Measurements from ENCODE around the gene COL2A1. TPM values are rescaled to one million over a fixed set of nuclear protein-coding genes. Genes with fewer than 3 reads are reported as not detected.

The COL2A1 gene
- not detected in 2 replicates for total RNA-seq
- polyA plus RNA-seq = not detected in 2 replicates
- 0.04 TPM in 1 of 2 replicates, not detected in the other for polyA plus RNA-seq (2011; cell fraction: cytosol; rRNA removed)
- polyA plus RNA-seq (2011; cell fraction: nucleus; rRNA removed) = 0.03 and 0.04 TPM in 2 replicates
- polyA plus RNA-seq (2012) = not detected in 2 replicates
- 0.07 TPM in 1 of 2 replicates, not detected in the other for polyA minus RNA-seq
- polyA minus RNA-seq (2011; cell fraction: cytosol; rRNA and poly(A)+ RNA removed) = not detected
- not detected in 2 replicates for polyA minus RNA-seq (2011; cell fraction: nucleus; rRNA and poly(A)+ RNA removed)
- Bru-seq, nascent RNA = not detected
- not detected for BruChase-seq, experiment 1, labeled RNA remaining after a 6-hour chase
- not detected for BruChase-seq, experiment 2, labeled RNA remaining after a 2-hour chase
- long read RNA-seq = 0 reads

DNA sequence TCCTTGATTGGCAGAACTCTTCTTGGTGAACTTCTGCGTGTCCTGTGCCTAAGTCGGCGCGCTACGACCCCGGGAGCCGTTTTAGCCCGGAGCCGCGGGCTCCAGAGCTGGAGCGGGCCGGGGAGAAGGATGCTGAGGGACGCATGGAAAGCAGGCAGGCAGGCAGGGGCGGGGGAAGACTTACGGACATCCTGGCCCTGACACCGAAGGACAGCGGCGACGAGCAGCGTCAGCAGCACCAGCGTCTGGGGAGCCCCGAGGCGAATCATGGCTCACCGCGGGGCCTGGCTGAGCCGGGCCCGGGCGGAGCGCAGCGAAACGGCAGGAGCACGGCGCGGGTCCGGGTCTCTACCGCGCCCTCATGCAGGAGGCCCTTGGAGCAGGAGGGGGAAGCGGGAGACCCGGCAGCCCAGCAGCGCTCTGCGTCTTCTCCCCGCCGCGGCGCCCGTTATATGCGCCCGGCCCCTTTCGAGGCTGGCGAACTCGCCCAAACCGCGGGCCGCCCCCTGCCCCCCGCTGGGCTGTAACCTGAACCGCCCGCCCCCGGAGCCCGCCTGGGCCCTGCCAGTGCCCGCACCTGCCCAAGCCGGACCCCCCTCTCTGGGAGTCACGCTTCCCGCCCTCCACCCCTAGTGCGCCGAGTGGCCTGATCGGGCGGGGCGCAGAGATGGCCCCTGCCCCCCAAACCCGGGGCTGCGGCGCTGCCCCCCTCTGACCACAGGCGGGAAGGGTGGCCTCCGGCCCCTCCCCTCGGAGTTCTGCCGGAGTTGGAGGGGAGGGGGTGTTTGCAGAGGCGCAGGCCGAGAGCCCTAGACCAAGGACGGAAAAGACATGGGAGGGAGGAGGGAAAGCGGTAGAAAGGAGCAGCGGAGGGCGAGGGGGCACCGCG lies at the start of gene COL2A1:
Gene COL2A1 (minus strand): TSS at position 424 of the 889 bp plus-strand sequence. CDS start 155 bp downstream, at position 269.
- CTCF ChIA-PET = no interaction called here
- Histone ChIP-seq H3K4me2 (ENCODE audit: insufficient read depth, low read length) (peak within 1 kb of the TSS; percentile 6), H3K9ac (replicated peaks; ENCODE audit: extremely low read depth, insufficient read depth, low read length) (no peak within 1 kb of the TSS), H3K36me3 (ENCODE audit: control insufficient read depth in 2 of 2, extremely low read depth in 1 of 2, insufficient read depth in 2 of 2, low read length in 2 of 2) (no peaks in the 10 kb centered on the region), H3K27ac (ENCODE audit: insufficient read depth, low read depth, low read length) (no peak within 1 kb of the TSS), H3K4me1 (ENCODE audit: control insufficient read depth, extremely low read depth, insufficient read depth, low read length) (peaks cover 24% of the 10 kb centered on the region), H3K9me1 (replicated peaks; ENCODE audit: control insufficient read depth, extremely low read depth, insufficient read depth, low read length) (no peaks in the 10 kb centered on the region), H3K4me3 (replicated peaks in 1 of 3; ENCODE audit: insufficient read depth in 1 of 3, low read depth in 1 of 3, low read length in 3 of 3) (peak within 1 kb of the TSS in 1 of 3 experiments; percentile 13), H3K9me3 (replicated peaks; ENCODE audit: control insufficient read depth, insufficient read depth, low read length) (no peaks in the 10 kb centered on the region), H3K27me3 (ENCODE audit: control insufficient read depth in 2 of 2, insufficient read depth in 2 of 2, low read length in 2 of 2) (peaks cover 70 to 87% of the 10 kb centered on the region in 2 experiments), H3K79me2 (ENCODE audit: control insufficient read depth, insufficient read depth, low read length) (no peaks in the 10 kb centered on the region), H2AFZ (ENCODE audit: low read depth, low read length) (no peak within 1 kb of the TSS), H4K20me1 (replicated peaks; ENCODE audit: control insufficient read depth, extremely low read depth, insufficient read depth, low read length) (no peaks in the 10 kb centered on the region)
- TF ChIP-seq EZH2 (IDR thresholded peaks at IDR 0.05; ENCODE audit: borderline replicate concordance, low read depth, low read length, severe bottlenecking) = peak; percentile 82
- no peak for TF ChIP-seq POLR2A (IDR thresholded peaks at IDR 0.05; ENCODE audit: low read depth, low read length)
- dilution Hi-C loops (cut with MboI; ENCODE audit: extremely low pct_ligation_motif_present, low sequenced_read_pairs) (no loop called here), intact Hi-C loops (cut with micrococcal nuclease) (loop anchor here (5.0 kb wide), 4 partner anchors 42 to 193 kb away; partner anchors contain the start of genes SENP1 and TMEM106C)
- DNase-seq (ENCODE audit: low read depth, low spot score) (peak; percentile 27), FAIRE-seq (no peak)
- POLR2A ChIA-PET = no interaction called here
- no TSS peak for BruUV-seq (replicated peaks)

DNA sequence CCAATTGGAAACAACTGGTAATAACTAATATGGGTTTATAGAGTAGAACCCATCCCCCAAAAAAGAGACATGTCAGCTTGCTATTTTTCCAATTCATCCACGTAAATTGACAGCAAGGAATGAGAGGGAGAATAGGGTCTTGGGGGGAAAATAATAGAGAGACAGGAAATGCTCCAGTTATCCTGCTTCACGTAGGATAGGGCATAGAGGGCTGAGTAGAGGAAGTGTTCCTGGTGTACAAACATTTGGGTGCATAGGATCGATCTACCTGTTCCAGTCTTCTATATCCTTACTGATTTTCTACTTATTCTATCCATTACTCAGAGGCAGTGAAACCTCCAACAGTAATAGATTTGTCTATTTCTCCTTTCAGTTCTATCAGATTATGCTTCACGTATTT lies 49.6 kb upstream of the COL2A1 start:
- dilution Hi-C loops (cut with MboI; ENCODE audit: extremely low pct_ligation_motif_present, low sequenced_read_pairs) = no loop called here
- H3K4me3 ChIP-seq (replicated peaks in 1 of 3; ENCODE audit: insufficient read depth in 1 of 3, low read depth in 1 of 3, low read length in 3 of 3) = no peak overlapping the region
- POLR2A ChIA-PET = no interaction called here
- H3K4me2 ChIP-seq (ENCODE audit: insufficient read depth, low read length) = no peak overlapping the region
- TF ChIP-seq POLR2A (IDR thresholded peaks at IDR 0.05; ENCODE audit: low read depth, low read length) (no peak), FOS (IDR thresholded peaks at IDR 0.05; ENCODE audit: borderline replicate concordance, insufficient read depth, low read length) (no peak), JUN (IDR thresholded peaks at IDR 0.05; ENCODE audit: borderline replicate concordance, insufficient read depth, insufficient read length, low read depth) (no peak), MYC (IDR thresholded peaks at IDR 0.05; ENCODE audit: low read depth, low read length) (no peak), CTCF (IDR thresholded peaks at IDR 0.05; ENCODE audit: extremely low read depth in 1 of 2, insufficient read depth in 1 of 2, low read depth in 1 of 2, low read length in 2 of 2) (no peak), POLR2AphosphoS5 (IDR thresholded peaks at IDR 0.05; ENCODE audit: insufficient read depth, low read depth, low read length) (no peak)
- H3K36me3 ChIP-seq (ENCODE audit: control insufficient read depth in 2 of 2, extremely low read depth in 1 of 2, insufficient read depth in 2 of 2, low read length in 2 of 2) = peaks cover 0 to 5% of the 10 kb centered on the region in 2 experiments
- H3K79me2 ChIP-seq (ENCODE audit: control insufficient read depth, insufficient read depth, low read length) = no peaks in the 10 kb centered on the region
- no peaks in the 10 kb centered on the region for H4K20me1 ChIP-seq (replicated peaks; ENCODE audit: control insufficient read depth, extremely low read depth, insufficient read depth, low read length)
- no peaks in the 10 kb centered on the region for H3K9me3 ChIP-seq (replicated peaks; ENCODE audit: control insufficient read depth, insufficient read depth, low read length)
- DNase-seq (ENCODE audit: low read depth, low spot score) (no peak), FAIRE-seq (no peak)
- no peak overlapping the region for H3K9ac ChIP-seq (replicated peaks; ENCODE audit: extremely low read depth, insufficient read depth, low read length)
- H3K4me1 ChIP-seq (ENCODE audit: control insufficient read depth, extremely low read depth, insufficient read depth, low read length) = no peaks in the 10 kb centered on the region
- CTCF ChIA-PET = no interaction called here
- no TSS peak for BruUV-seq (replicated peaks)
- no peaks in the 10 kb centered on the region for H3K9me1 ChIP-seq (replicated peaks; ENCODE audit: control insufficient read depth, extremely low read depth, insufficient read depth, low read length)
- no peaks in the 10 kb centered on the region for H3K27me3 ChIP-seq (ENCODE audit: control insufficient read depth in 2 of 2, insufficient read depth in 2 of 2, low read length in 2 of 2)
- no peak overlapping the region for H3K27ac ChIP-seq (ENCODE audit: insufficient read depth, low read depth, low read length)
- intact Hi-C loops (cut with micrococcal nuclease) = no loop called here
- no peak overlapping the region for H2AFZ ChIP-seq (ENCODE audit: low read depth, low read length)

Measured in endothelial cell of umbilical vein (primary cell).